ENCODE measurements around the gene SLC22A31.

- TF ChIP-seq, protein P1, sequence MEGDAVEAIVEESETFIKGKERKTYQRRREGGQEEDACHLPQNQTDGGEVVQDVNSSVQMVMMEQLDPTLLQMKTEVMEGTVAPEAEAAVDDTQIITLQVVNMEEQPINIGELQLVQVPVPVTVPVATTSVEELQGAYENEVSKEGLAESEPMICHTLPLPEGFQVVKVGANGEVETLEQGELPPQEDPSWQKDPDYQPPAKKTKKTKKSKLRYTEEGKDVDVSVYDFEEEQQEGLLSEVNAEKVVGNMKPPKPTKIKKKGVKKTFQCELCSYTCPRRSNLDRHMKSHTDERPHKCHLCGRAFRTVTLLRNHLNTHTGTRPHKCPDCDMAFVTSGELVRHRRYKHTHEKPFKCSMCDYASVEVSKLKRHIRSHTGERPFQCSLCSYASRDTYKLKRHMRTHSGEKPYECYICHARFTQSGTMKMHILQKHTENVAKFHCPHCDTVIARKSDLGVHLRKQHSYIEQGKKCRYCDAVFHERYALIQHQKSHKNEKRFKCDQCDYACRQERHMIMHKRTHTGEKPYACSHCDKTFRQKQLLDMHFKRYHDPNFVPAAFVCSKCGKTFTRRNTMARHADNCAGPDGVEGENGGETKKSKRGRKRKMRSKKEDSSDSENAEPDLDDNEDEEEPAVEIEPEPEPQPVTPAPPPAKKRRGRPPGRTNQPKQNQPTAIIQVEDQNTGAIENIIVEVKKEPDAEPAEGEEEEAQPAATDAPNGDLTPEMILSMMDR (IDR thresholded peaks at IDR 0.05) = no peak
- TF ChIP-seq POLR2AphosphoS5 (IDR thresholded peaks at IDR 0.05) = no peak
- TF ChIP-seq POLR2A (IDR thresholded peaks at IDR 0.05; ENCODE audit: low read depth) = no peak
These were observed 33.5 kb upstream of the SLC22A31 start for GRCh38 chr16:89233678-89234490.

All from esophagus muscularis mucosa (tissue), 3 donors.